Neutrophil (primary cell): Measurements from ENCODE around the gene RHOBTB1.

Experiments used
- H3K27ac ChIP-seq: fragments of 200-600 bp; sonication (generic); 2 replicates; pipeline ENCODE4 v1.5.1; 2016; ENCODE audit warnings: mild to moderate bottlenecking, moderate library complexity
- H3K27me3 ChIP-seq: fragments of 200-600 bp; sonication (generic); 2 replicates; pipeline ENCODE4 v1.6.0; 2016; ENCODE audit warnings: mild to moderate bottlenecking
- H3K36me3 ChIP-seq: fragments of 200-600 bp; sonication (generic); 2 replicates; pipeline ENCODE4 v1.5.1; 2017
- H3K4me1 ChIP-seq, 2 experiments: fragments of 200-600 bp in 1 of 2; sonication (generic) in 1 of 2; 1 replicate in 1 of 2; 2 replicates in 1 of 2; pipeline versions ENCODE4 v1.5.1 to v1.6.1; 2013 to 2016; ENCODE audit warnings: low read depth in 1 of 2, low read length in 1 of 2, mild to moderate bottlenecking in 1 of 2, moderate library complexity in 1 of 2; ENCODE audit not compliant: control insufficient read depth in 1 of 2, insufficient read depth in 1 of 2
- H3K4me3 ChIP-seq, 2 experiments: fragments of 200-600 bp in 1 of 2; sonication (generic) in 1 of 2; 1 replicate in 1 of 2; 2 replicates in 1 of 2; pipeline ENCODE4 v1.5.1; 2013 to 2016; ENCODE audit warnings: low read depth in 1 of 2, low read length in 1 of 2, mild to moderate bottlenecking in 1 of 2, moderate library complexity in 1 of 2
- H3K9me3 ChIP-seq: fragments of 200-600 bp; sonication (generic); 2 replicates; pipeline ENCODE4 v1.5.1; 2016
- TF ChIP-seq, protein P1 (sequence below): fragments of 200-600 bp; sonication (generic); IDR thresholded peaks from 2 replicates; pipeline ENCODE4 v1.5.1; 2016; ENCODE audit warnings: antibody characterized with exemption

Gene RHOBTB1

GRCh38 chr10:60820093-60820754 is 123.8 kb downstream of the RHOBTB1 start:
- H3K36me3 ChIP-seq = no peaks in the 10 kb centered on the region
- H3K27ac ChIP-seq = no peak overlapping the region
- H3K4me1 ChIP-seq = no peaks in the 10 kb centered on the region
- H3K9me3 ChIP-seq = no peaks in the 10 kb centered on the region
- no peaks in the 10 kb centered on the region for H3K27me3 ChIP-seq
- no peak overlapping the region for H3K4me3 ChIP-seq
- TF ChIP-seq, protein P1, sequence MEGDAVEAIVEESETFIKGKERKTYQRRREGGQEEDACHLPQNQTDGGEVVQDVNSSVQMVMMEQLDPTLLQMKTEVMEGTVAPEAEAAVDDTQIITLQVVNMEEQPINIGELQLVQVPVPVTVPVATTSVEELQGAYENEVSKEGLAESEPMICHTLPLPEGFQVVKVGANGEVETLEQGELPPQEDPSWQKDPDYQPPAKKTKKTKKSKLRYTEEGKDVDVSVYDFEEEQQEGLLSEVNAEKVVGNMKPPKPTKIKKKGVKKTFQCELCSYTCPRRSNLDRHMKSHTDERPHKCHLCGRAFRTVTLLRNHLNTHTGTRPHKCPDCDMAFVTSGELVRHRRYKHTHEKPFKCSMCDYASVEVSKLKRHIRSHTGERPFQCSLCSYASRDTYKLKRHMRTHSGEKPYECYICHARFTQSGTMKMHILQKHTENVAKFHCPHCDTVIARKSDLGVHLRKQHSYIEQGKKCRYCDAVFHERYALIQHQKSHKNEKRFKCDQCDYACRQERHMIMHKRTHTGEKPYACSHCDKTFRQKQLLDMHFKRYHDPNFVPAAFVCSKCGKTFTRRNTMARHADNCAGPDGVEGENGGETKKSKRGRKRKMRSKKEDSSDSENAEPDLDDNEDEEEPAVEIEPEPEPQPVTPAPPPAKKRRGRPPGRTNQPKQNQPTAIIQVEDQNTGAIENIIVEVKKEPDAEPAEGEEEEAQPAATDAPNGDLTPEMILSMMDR = no peak
